ENCODE data around the gene RAB3A.
"Not testable (repeated sequence)": the region's sequence is repeated elsewhere in the genome, so short reads cannot be mapped to it uniquely, and the experiment has no call there.

The RAB3A gene

GRCh38 chr19:18167011-18167410 is 36.8 kb downstream of the RAB3A start:
- DNase-seq, result no peak

- DNase-seq, result no peak
Observed at GRCh38 chr19:18165794-18166544, 37.9 kb downstream of the RAB3A start.

GRCh38 chr19:18164072-18164471 is 39.8 kb downstream of the RAB3A start:
- DNase-seq, result no peak

- no peak for DNase-seq
Observed at GRCh38 chr19:18161636-18162002, 42.2 kb downstream of the RAB3A start.

GRCh38 chr19:18160971-18161635 is 42.7 kb downstream of the RAB3A start:
- DNase-seq, result peak; percentile 88 to 89

GRCh38 chr19:18160493-18160970 is 43.3 kb downstream of the RAB3A start:
- DNase-seq, result peak in 1 of 2 experiments; percentile 44

GRCh38 chr19:18159810-18160209 is 44.0 kb downstream of the RAB3A start:
- no peak for DNase-seq

- not testable (repeated sequence) for DNase-seq
Observed at GRCh38 chr19:18159059-18159616, 44.7 kb downstream of the RAB3A start.

- no peak for DNase-seq
Observed at GRCh38 chr19:18158467-18158866, 45.4 kb downstream of the RAB3A start.

- DNase-seq, result no peak
Observed at GRCh38 chr19:18157465-18158063, 46.3 kb downstream of the RAB3A start.

GRCh38 chr19:18156841-18157464 is 46.9 kb downstream of the RAB3A start:
- DNase-seq, result no peak

- DNase-seq, result no peak
Observed at GRCh38 chr19:18156268-18156667, 47.6 kb downstream of the RAB3A start.

GRCh38 chr19:18155095-18156087 is 48.5 kb downstream of the RAB3A start:
- no peak for DNase-seq

- peak in 1 of 2 experiments; percentile 35 for DNase-seq
Observed at GRCh38 chr19:18153556-18154134, 50.2 kb downstream of the RAB3A start.

- peak; percentile 100 for DNase-seq
Observed at GRCh38 chr19:18152817-18153555, 50.9 kb downstream of the RAB3A start, which contains the start of gene PIK3R2. TSS of gene PIK3R2 (plus strand) at chr19:18153163. CDS start at chr19:18155880, 2,717 bp downstream.

GRCh38 chr19:18152442-18152816 is 51.4 kb downstream of the RAB3A start:
- peak; percentile 99 for DNase-seq

- DNase-seq, result no peak
Observed at GRCh38 chr19:18150776-18151624, 52.8 kb downstream of the RAB3A start.

GRCh38 chr19:18149596-18149975 is 54.3 kb downstream of the RAB3A start:
- DNase-seq, result no peak

GRCh38 chr19:18147396-18147795 is 56.4 kb downstream of the RAB3A start:
- no peak for DNase-seq

All from activated T-cell treated with anti-CD3 and anti-CD28 coated beads, Interleukin-2, amount 50 U/mL, for 48 hours (primary cell).